ENCODE measurements around the gene PRM3.

Gene PRM3

GRCh38 chr16:11224894-11225676 lies 48.3 kb downstream of the PRM3 start:
- no peak for DNase-seq
- Histone ChIP-seq H3K36me3 (replicated peaks) (no peaks in the 10 kb centered on the region), H3K27me3 (replicated peaks) (no peaks in the 10 kb centered on the region), H3K4me3 (ENCODE audit: low read depth, low read length) (no peak overlapping the region), H3K27ac (no peak overlapping the region)
- TF ChIP-seq, protein P1, sequence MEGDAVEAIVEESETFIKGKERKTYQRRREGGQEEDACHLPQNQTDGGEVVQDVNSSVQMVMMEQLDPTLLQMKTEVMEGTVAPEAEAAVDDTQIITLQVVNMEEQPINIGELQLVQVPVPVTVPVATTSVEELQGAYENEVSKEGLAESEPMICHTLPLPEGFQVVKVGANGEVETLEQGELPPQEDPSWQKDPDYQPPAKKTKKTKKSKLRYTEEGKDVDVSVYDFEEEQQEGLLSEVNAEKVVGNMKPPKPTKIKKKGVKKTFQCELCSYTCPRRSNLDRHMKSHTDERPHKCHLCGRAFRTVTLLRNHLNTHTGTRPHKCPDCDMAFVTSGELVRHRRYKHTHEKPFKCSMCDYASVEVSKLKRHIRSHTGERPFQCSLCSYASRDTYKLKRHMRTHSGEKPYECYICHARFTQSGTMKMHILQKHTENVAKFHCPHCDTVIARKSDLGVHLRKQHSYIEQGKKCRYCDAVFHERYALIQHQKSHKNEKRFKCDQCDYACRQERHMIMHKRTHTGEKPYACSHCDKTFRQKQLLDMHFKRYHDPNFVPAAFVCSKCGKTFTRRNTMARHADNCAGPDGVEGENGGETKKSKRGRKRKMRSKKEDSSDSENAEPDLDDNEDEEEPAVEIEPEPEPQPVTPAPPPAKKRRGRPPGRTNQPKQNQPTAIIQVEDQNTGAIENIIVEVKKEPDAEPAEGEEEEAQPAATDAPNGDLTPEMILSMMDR (IDR thresholded peaks at IDR 0.05; ENCODE audit: low read depth, low read length, missing control alignments) = no peak
- in situ Hi-C loops (cut with HindIII; ENCODE audit: low pct_ligation_motif_present, low sequenced_read_pairs) = no loop called here

- DNase-seq = no peak
- Histone ChIP-seq H3K36me3 (replicated peaks) (no peaks in the 10 kb centered on the region), H3K27me3 (replicated peaks) (no peaks in the 10 kb centered on the region), H3K4me3 (ENCODE audit: low read depth, low read length) (no peak overlapping the region), H3K27ac (no peak overlapping the region)
- in situ Hi-C loops (cut with HindIII; ENCODE audit: low pct_ligation_motif_present, low sequenced_read_pairs) = no loop called here
- TF ChIP-seq, protein P1 (IDR thresholded peaks at IDR 0.05; ENCODE audit: low read depth, low read length, missing control alignments) = no peak
Measured at GRCh38 chr16:11224096-11224893, 49.1 kb downstream of the PRM3 start.
